ES-I3 (cell line): Measurements from ENCODE around the gene PPP1CB.

Experiments
- H3K36me3 ChIP-seq: 2 replicates; pipeline ENCODE4 v1.6.1; 2013; ENCODE audit warnings: mild to moderate bottlenecking, low read length, control low read depth, moderate library complexity; ENCODE audit not compliant: insufficient read depth
- H3K4me1 ChIP-seq: 2 replicates; pipeline ENCODE4 v1.6.1; 2013; ENCODE audit warnings: mild to moderate bottlenecking, control low read depth, low read length; ENCODE audit not compliant: insufficient read depth
- H3K9ac ChIP-seq: 2 replicates; pipeline ENCODE4 v1.6.1; 2013; ENCODE audit warnings: low read depth, mild to moderate bottlenecking, low read length, moderate library complexity
- H3K9me3 ChIP-seq: 2 replicates; pipeline ENCODE4 v1.6.1; 2013; ENCODE audit warnings: mild to moderate bottlenecking, low read length, moderate library complexity; ENCODE audit not compliant: control insufficient read depth, insufficient read depth

Gene PPP1CB

DNA sequence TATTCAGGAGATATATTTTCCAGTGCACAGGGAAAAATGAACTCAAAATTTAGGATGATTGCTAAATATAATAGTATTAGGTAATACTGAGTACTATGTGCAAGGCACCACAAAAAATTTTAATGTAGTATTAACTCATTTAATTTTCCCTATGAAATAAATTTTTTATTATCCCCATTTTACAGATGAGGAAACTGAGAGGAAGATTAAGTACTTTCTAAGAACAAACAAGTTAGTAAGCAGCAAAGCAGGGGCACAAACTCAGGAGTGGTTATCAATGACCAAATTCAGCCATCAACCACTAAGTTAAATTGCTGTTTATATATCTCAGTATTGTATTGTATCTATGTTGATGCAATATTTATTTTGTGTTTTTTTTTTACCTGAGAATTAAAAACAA is 73.2 kb downstream of the PPP1CB start:
- no peak overlapping the region for H3K9ac ChIP-seq

GRCh38 chr2:28828382-28828781 is 76.8 kb downstream of the PPP1CB start:
- H3K4me1 ChIP-seq: no peaks in the 10 kb centered on the region
- H3K9ac ChIP-seq: no peak overlapping the region
- H3K36me3 ChIP-seq: no peaks in the 10 kb centered on the region; the same call in 1 of the 2 replicates
- no peaks in the 10 kb centered on the region for H3K9me3 ChIP-seq

More for the DNA sequence above, 73.2 kb downstream of the PPP1CB start:
- no peaks in the 10 kb centered on the region for H3K9me3 ChIP-seq
- no peaks in the 10 kb centered on the region; the same call in 1 of the 2 replicates for H3K36me3 ChIP-seq
- no peaks in the 10 kb centered on the region for H3K4me1 ChIP-seq

DNA sequence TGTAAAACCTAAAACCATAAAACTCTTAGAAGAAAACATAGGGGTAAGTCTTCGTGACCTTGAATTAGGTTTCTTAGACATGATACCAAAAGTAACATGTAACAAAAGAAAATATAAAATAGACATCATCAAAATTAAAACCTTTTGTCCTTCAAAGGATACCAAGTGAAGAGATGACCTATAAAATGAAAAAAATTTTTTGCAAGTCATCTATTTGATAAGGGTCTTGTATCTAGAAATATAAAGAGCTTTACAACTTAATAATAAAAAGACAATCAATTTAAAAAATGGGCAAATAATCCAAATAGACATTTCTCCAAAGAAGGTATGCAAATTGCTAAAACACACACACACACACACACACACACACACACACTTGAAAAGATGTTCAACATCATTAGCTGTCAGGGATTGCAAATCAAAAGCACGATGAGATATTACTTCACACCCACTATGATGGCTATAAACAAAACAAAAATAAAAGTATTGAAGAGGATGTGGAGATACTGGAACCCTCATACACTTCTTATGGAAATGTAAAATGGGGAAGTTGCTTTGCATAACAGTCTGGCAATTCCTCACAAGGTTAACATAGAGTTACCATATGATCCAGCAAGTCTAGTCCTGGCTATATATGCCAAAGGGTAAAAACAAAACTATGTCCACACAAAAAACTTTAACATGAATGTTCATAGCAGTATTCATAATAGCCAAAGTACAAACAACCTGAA is 82.3 kb downstream of the PPP1CB start:
- no peaks in the 10 kb centered on the region for H3K9me3 ChIP-seq
- no peaks in the 10 kb centered on the region for H3K36me3 ChIP-seq
- H3K4me1 ChIP-seq: no peaks in the 10 kb centered on the region
- H3K9ac ChIP-seq: no peak overlapping the region

DNA sequence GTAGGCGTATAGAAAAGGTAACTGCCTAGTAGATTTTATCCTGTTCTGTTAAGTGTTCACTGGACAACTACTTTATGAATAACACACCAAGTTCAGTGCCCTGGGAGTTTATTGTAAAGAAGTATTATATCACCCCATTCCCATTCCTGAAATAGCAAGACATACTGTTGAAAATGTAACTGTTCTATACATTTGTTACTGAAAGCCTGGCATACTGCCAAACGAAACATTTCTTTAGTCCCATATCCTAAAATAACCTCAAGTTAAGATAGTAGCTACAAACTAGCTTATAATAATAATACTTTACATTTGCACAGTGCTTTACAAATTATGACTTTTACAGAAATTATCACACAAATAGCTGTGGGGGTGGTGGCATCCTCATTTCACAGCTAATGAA is 84.2 kb downstream of the PPP1CB start:
- Histone ChIP-seq H3K36me3 (no peaks in the 10 kb centered on the region), H3K9me3 (no peaks in the 10 kb centered on the region), H3K9ac (no peak overlapping the region), H3K4me1 (no peaks in the 10 kb centered on the region)

DNA sequence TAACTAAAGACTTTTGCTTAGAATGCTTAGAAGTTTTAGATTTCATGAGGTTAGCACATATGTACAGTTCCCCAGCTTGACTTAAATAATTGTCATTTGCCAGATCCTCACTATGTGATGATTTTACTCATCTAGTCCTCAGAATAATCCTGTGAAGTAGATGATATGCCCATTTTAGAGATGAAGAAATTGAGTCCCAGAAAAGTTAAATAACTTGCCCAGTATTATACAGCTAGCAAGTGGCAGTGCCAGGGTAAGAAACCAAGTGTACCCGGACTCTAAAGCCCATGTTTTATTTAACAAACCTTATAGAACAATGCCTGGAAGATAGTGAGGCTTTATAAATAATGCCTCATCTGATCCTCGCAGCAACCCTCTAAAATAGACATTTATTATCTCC is 87.3 kb downstream of the PPP1CB start:
- H3K9me3 ChIP-seq: no peaks in the 10 kb centered on the region
- H3K4me1 ChIP-seq: no peaks in the 10 kb centered on the region
- no peaks in the 10 kb centered on the region for H3K36me3 ChIP-seq
- no peak overlapping the region for H3K9ac ChIP-seq

DNA sequence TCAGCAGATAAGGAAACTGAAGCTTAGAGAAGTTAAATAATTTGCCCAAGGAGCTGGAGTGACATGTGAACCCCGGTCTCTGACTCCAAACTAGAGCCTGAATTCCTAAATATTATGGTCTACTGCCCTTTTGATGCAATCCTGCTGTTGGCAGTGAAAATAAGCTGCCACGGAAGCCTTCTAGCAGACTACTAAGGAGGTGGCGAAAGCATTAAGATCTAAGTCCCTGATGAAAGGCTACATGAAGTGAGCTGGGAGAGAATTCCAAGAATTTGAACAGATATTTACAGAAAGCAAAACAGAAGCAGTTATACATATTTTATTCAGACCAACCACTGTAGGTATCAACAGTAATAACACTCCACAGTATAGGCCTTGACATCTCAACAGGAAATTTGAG is 90.4 kb downstream of the PPP1CB start:
- H3K36me3 ChIP-seq: no peaks in the 10 kb centered on the region; the same call in none of the 2 replicates
- H3K9me3 ChIP-seq: no peaks in the 10 kb centered on the region
- no peak overlapping the region for H3K9ac ChIP-seq
- H3K4me1 ChIP-seq: no peaks in the 10 kb centered on the region
